ENCODE results near the gene PHC3.

- TF ChIP-seq, protein P1, sequence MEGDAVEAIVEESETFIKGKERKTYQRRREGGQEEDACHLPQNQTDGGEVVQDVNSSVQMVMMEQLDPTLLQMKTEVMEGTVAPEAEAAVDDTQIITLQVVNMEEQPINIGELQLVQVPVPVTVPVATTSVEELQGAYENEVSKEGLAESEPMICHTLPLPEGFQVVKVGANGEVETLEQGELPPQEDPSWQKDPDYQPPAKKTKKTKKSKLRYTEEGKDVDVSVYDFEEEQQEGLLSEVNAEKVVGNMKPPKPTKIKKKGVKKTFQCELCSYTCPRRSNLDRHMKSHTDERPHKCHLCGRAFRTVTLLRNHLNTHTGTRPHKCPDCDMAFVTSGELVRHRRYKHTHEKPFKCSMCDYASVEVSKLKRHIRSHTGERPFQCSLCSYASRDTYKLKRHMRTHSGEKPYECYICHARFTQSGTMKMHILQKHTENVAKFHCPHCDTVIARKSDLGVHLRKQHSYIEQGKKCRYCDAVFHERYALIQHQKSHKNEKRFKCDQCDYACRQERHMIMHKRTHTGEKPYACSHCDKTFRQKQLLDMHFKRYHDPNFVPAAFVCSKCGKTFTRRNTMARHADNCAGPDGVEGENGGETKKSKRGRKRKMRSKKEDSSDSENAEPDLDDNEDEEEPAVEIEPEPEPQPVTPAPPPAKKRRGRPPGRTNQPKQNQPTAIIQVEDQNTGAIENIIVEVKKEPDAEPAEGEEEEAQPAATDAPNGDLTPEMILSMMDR (IDR thresholded peaks at IDR 0.05; ENCODE audit: poor library complexity, severe bottlenecking) = no peak
- TF ChIP-seq POLR2AphosphoS5 (IDR thresholded peaks at IDR 0.05) = no peak
- TF ChIP-seq MXI1 (conservative IDR thresholded peaks at IDR 0.05; ENCODE audit: poor library complexity, severe bottlenecking) = no peak
- TF ChIP-seq TAF1 (IDR thresholded peaks at IDR 0.05; ENCODE audit: low read depth) = no peak
- no peak for TF ChIP-seq EP300 (conservative IDR thresholded peaks at IDR 0.05; ENCODE audit: poor library complexity, severe bottlenecking)
- TF ChIP-seq EZH2 (IDR thresholded peaks at IDR 0.05; ENCODE audit: borderline replicate concordance, insufficient read depth, low read length, poor library complexity, severe bottlenecking) = no peak
- no peak for TF ChIP-seq REST (IDR thresholded peaks at IDR 0.05; ENCODE audit: borderline replicate concordance)
- TF ChIP-seq RAD21 (conservative IDR thresholded peaks at IDR 0.05) = no peak
These were observed 1.2 kb downstream of the PHC3 start for GRCh38 chr3:170180079-170180907.

All from neural cell (in vitro differentiated cells).